Body of pancreas (tissue), 4 donors: ENCODE results near the gene PERP. TPM values are rescaled to one million over a fixed set of nuclear protein-coding genes. Genes with fewer than 3 reads are reported as not detected.

ENCODE experiments used
- ATAC-seq: fragments of 150-250 bp; one replicate; pipeline ENCODE4 v1.9.1; 2016
- DNase-seq, 4 donors: peaks; one replicate each; pipeline ENCODE4 v3.0.0-alpha.2; 2019
- H3K27ac ChIP-seq, 4 donors: fragments of 200-600 bp; sonication (generic); 1 replicate in 3 of 4; 2 replicates in 1 of 4; pipeline versions ENCODE4 v1.5.1 to v1.6.1; 2016 to 2019; ENCODE audit warnings: mild to moderate bottlenecking in 1 of 4, mixed read lengths in 1 of 4, moderate library complexity in 1 of 4
- H3K27me3 ChIP-seq, 2 donors: fragments of 200-600 bp; sonication (generic); one replicate each; pipeline ENCODE4 v1.6.0; 2016; ENCODE audit warnings: mild to moderate bottlenecking in 1 of 2
- H3K36me3 ChIP-seq, 2 donors: fragments of 200-600 bp; sonication (generic); replicated peaks in 1 of 2; 2 replicates each; pipeline ENCODE4 v1.5.1; 2016; ENCODE audit warnings: low read depth in 2 of 2; ENCODE audit not compliant: insufficient read depth in 1 of 2
- H3K4me1 ChIP-seq: fragments of 200-600 bp; sonication (generic); one replicate; pipeline ENCODE4 v1.6.0; 2016
- H3K4me3 ChIP-seq, 2 donors: fragments of 200-600 bp; sonication (generic); 1 replicate in 1 of 2; 2 replicates in 1 of 2; pipeline ENCODE4 v1.5.1; 2016 to 2019
- H3K9me3 ChIP-seq, 3 donors: fragments of 200-600 bp; sonication (generic); 1 replicate in 2 of 3; 2 replicates in 1 of 3; pipeline ENCODE4 v1.5.1; 2016
- POLR2A ChIP-seq, 3 donors: fragments of 450-650 bp; IDR thresholded peaks; one replicate each; pipeline ENCODE4 v1.6.1; 2016; ENCODE audit warnings: antibody characterized with exemption in 3 of 3, mild to moderate bottlenecking in 2 of 3
- WGBS, 2 donors: methylation state at CpG; one replicate each; pipeline ENCODE4 v1.1.5; 2017; 5-methylcytosine and 5-hydroxymethylcytosine counted together
- intact Hi-C: fragments of 100-400 bp; cut with DNase I; formaldehyde crosslinking; loops from one replicate; pipeline ENCODE4 v1.15.1; 2023
- total RNA-seq, 2 donors: library from RNA; depleted of rRNA; stranded (reverse); fragments of >200 nt; gene quantifications; one replicate each; pipeline ENCODE4 v1.1.0, GENCODE V29; 2016
- TF ChIP-seq, protein P1 (sequence below), 7 experiments: fragments of 450-650 bp in 4 of 7; fragments of 200-600 bp in 3 of 7; sonication (generic) in 3 of 7; IDR thresholded peaks; one replicate each; pipeline ENCODE4 v1.5.1; 2016 to 2019; ENCODE audit warnings: antibody characterized with exemption in 7 of 7

PERP gene
- total RNA-seq, 2 donors from 2014 or later = 16.5 to 35.8 TPM

DNA sequence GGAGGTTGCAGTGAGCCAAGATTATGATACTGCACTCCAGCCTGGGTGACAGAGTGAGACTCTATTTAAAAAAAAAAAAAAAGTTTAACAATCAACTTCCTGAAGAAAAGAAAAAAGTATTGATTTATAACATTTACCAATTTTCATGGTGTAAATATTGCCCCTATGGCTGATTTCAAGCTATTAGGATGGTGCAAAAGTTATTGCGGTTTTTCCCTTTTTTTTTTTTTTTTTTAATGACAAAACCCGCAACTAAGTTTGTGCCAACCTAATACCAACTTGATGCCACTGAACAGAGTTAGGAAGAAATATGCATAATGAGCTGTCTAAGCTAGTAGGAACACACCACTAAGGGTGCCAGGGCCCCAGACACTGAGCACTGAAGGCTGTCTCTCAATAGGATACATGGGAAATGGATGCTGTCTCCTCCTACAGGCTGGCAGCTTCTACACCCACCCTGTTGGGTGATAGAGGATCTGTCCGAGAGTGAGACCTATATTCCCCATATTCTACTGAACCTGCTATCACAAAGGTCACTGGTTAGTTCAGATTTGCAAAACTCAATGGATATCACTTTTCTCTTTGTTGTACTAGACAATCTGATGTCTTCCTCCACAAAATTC, 6.5 kb upstream of the PERP start:
- no peak for DNase-seq
- H3K9me3 ChIP-seq = no peaks in the 10 kb centered on the region
- intact Hi-C loops = loop anchor here (5.0 kb wide), 1 partner anchor 111 kb away; no protein-coding TSS in a partner anchor
- no peaks in the 10 kb centered on the region for H3K27me3 ChIP-seq
- no peaks in the 10 kb centered on the region for H3K36me3 ChIP-seq
- TF ChIP-seq, protein P1, sequence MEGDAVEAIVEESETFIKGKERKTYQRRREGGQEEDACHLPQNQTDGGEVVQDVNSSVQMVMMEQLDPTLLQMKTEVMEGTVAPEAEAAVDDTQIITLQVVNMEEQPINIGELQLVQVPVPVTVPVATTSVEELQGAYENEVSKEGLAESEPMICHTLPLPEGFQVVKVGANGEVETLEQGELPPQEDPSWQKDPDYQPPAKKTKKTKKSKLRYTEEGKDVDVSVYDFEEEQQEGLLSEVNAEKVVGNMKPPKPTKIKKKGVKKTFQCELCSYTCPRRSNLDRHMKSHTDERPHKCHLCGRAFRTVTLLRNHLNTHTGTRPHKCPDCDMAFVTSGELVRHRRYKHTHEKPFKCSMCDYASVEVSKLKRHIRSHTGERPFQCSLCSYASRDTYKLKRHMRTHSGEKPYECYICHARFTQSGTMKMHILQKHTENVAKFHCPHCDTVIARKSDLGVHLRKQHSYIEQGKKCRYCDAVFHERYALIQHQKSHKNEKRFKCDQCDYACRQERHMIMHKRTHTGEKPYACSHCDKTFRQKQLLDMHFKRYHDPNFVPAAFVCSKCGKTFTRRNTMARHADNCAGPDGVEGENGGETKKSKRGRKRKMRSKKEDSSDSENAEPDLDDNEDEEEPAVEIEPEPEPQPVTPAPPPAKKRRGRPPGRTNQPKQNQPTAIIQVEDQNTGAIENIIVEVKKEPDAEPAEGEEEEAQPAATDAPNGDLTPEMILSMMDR (IDR thresholded peaks at IDR 0.05) = no peak
- no peak for TF ChIP-seq POLR2A (IDR thresholded peaks at IDR 0.05)
- H3K4me3 ChIP-seq = no peak overlapping the region
- no peak for ATAC-seq
- 66 to 68% methylated on average over 3 of the region's 3 CpGs for WGBS, 2 donors
- no peak overlapping the region for H3K27ac ChIP-seq
- H3K4me1 ChIP-seq = peaks cover 5% of the 10 kb centered on the region

DNA sequence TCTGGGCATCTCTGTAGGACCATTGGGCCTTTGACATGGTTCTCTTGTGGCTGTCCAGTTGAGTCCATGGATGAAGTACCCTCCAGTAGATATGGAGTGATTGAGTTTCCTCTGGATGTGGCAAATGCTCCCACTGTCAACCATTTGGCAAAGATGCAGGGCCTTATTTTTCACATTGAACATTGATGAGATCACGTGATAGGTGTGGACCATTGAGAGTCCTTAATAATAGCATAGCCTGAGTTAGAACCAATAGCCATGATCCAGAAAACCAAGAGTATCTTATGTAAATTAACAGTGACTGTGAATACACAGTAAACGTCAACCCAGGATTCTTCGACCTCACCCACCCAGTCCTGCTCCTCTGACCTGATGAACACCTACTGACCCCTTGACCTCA, 3.0 kb upstream of the PERP start:
- WGBS, 2 donors = 25 to 36% methylated on average over 3 of the region's 3 CpGs
- Histone ChIP-seq H3K9me3 (no peaks in the 10 kb centered on the region), H3K27ac (no peak overlapping the region), H3K4me3 (no peak overlapping the region), H3K27me3 (no peaks in the 10 kb centered on the region), H3K36me3 (no peaks in the 10 kb centered on the region), H3K4me1 (peaks cover 15% of the 10 kb centered on the region)
- no peak for TF ChIP-seq POLR2A (IDR thresholded peaks at IDR 0.05)
- TF ChIP-seq, protein P1 (IDR thresholded peaks at IDR 0.05) = no peak
- no peak for ATAC-seq
- intact Hi-C loops = loop anchor here (5.0 kb wide), 1 partner anchor 108 kb away; no protein-coding TSS in a partner anchor
- no peak for DNase-seq

DNA sequence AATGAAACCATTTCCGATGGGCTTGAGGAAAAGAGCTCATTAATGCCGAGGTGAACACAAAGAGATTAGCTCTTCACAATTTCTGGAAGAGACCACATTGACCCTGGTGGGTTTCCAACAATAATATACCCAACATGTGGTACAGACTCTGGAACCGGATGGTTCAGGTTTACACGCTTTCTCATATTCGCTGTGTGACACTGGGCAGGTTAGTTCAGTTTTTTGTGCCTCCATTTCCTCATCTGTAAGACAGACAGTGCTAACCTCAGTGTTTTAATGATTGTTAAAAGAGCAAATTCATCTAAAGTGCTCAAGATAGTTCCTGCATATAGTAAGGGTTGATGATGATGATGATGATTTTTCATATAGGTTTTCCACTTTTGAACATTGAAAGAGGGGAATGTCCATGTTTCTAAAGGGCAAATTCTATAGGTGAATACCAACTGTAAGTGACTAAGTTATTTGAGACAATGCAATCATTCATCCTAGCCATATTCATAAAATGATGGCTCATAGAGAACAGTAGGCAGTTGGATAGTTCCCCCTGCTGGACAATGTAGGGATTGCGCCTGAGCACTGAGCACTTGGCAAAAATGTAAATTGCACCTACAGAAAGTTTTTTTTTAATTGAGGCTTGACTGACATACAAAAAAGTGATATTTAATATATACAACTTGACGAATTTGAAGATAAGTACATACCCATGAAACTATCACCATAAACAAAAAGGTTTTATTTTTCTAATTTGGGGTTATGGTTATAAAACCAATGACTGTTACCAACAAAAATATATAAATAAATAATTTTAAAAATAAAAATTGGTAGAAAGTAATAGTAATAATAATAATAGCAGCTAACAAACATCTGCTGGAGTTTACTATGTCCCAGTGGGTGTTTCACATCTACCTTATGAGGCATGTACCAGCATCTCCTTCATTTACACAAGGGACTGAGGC, 2.1 kb upstream of the PERP start:
- ATAC-seq (peak; percentile 40), DNase-seq (peak; percentile 75 to 85 (median 80))
- Histone ChIP-seq H3K27ac (no peak overlapping the region), H3K9me3 (no peaks in the 10 kb centered on the region), H3K4me3 (no peak overlapping the region), H3K36me3 (no peaks in the 10 kb centered on the region), H3K27me3 (no peaks in the 10 kb centered on the region), H3K4me1 (peaks cover 22% of the 10 kb centered on the region)
- 16 to 29% methylated on average over 7 of the region's 7 CpGs for WGBS, 2 donors
- intact Hi-C loops = no loop called here
- TF ChIP-seq, protein P1 (IDR thresholded peaks at IDR 0.05) = peak; percentile 83 to 100 (median 96)
- TF ChIP-seq POLR2A (IDR thresholded peaks at IDR 0.05) = no peak

DNA sequence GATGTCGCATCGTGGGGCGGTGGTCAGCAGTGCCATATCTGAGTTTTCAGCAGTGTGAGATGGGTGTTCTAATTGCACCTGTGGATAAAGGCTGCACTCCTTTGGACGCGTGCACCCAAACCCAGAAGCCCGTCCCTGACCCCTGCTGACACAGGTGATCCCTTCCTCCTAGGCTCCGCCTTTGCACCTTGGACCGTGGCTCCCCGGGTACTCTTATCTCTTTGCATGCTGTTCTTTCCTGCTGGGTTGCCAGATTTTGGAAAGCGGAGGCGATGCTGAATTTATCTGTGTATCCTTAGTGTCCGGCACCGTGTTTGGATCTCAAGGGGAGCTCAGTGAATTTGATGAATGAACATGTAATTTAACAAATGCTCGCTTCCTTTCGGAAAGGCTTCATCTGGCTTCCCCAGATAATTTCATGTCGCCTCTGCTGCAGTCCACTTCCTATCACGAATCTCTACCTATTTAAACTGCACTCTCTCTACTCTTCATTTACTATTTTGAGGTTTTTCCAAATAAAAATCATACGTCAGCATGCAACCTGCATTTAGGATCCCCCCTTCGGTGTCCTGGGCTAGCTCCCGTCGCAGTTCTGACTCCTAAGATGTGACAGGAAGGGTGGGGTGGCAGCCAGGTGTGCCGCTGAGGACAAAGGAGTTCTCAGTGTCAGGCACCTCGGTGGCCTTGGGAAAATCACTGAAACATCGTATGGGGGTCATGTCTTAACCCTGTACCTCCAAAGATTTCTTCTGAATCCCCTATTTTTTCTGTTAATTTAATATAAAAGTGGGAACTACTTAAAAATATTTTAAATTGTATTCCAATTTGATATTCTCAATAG, 753 bp upstream of the PERP start:
- ATAC-seq (peak; percentile 61), DNase-seq (peak; percentile 60 to 75 (median 72))
- H3K4me3 ChIP-seq = peak overlapping the region; percentile 41 to 48
- 1 to 2% methylated on average over 20 to 24 of the region's 24 CpGs for WGBS, 2 donors
- intact Hi-C loops = no loop called here
- peak overlapping the region; percentile 71 to 94 (median 90) for H3K27ac ChIP-seq
- no peaks in the 10 kb centered on the region for H3K36me3 ChIP-seq
- no peaks in the 10 kb centered on the region for H3K9me3 ChIP-seq
- H3K4me1 ChIP-seq = peaks cover 22% of the 10 kb centered on the region
- TF ChIP-seq, protein P1 (IDR thresholded peaks at IDR 0.05) = no peak
- no peak for TF ChIP-seq POLR2A (IDR thresholded peaks at IDR 0.05)
- no peaks in the 10 kb centered on the region for H3K27me3 ChIP-seq
